HAP-1 (cell line): ENCODE measurements around the gene SLC22A12.

Experiments used
- DNase-seq, 2 experiments: peaks; one replicate each; pipeline ENCODE4 v3.0.0-alpha.2; 2016 to 2020; ENCODE audit warnings: low spot score in 2 of 2
- H3K27me3 ChIP-seq: fragments of 250-450 bp; sonication (Bioruptor Pico); 2 replicates; pipeline ENCODE4 v1.5.1; 2020; ENCODE audit warnings: low read depth, mild to moderate bottlenecking, moderate library complexity
- H3K36me3 ChIP-seq: fragments of 250-450 bp; sonication (Bioruptor Pico); replicated peaks from 2 replicates; pipeline ENCODE4 v1.5.1; 2020; ENCODE audit warnings: mild to moderate bottlenecking
- H3K4me1 ChIP-seq: fragments of 250-450 bp; sonication (Bioruptor Pico); 2 replicates; pipeline ENCODE4 v1.5.1; 2020; ENCODE audit warnings: mild to moderate bottlenecking
- H3K4me3 ChIP-seq: fragments of 250-450 bp; sonication (Bioruptor Pico); 2 replicates; pipeline ENCODE4 v1.5.1; 2020; ENCODE audit warnings: mild to moderate bottlenecking, moderate library complexity
- H3K9me3 ChIP-seq: fragments of 250-450 bp; sonication (Bioruptor Pico); 2 replicates; pipeline ENCODE4 v1.5.1; 2020; ENCODE audit warnings: mild to moderate bottlenecking, moderate library complexity
- in situ Hi-C: fragments of 300-500 bp; cut with MboI; formaldehyde crosslinking; loops from 3 replicates; pipeline ENCODE4 v1.14.3; 2020; ENCODE audit warnings: low sequenced_read_pairs, inconsistent platforms, mixed read lengths

Gene SLC22A12

GRCh38 chr11:64638018-64638665 lies 47.1 kb downstream of the SLC22A12 start:
- Histone ChIP-seq H3K36me3 (no peaks in the 10 kb centered on the region), H3K27me3 (peaks cover 8% of the 10 kb centered on the region), H3K4me1 (peaks cover 4% of the 10 kb centered on the region; the same call in 1 of the 2 replicates), H3K9me3 (no peaks in the 10 kb centered on the region), H3K4me3 (no peak overlapping the region)
- in situ Hi-C loops: no loop called here
- peak in 1 of 2 experiments; percentile 45 for DNase-seq

- Histone ChIP-seq H3K4me1 (peaks cover 4% of the 10 kb centered on the region; the same call in 1 of the 2 replicates), H3K9me3 (no peaks in the 10 kb centered on the region), H3K4me3 (no peak overlapping the region), H3K27me3 (peaks cover 8% of the 10 kb centered on the region), H3K36me3 (no peaks in the 10 kb centered on the region)
- no peak for DNase-seq
- in situ Hi-C loops: no loop called here
Measured at GRCh38 chr11:64638829-64639228, 47.8 kb downstream of the SLC22A12 start.

GRCh38 chr11:64639885-64640284 lies 48.9 kb downstream of the SLC22A12 start:
- H3K9me3 ChIP-seq: no peaks in the 10 kb centered on the region
- no peaks in the 10 kb centered on the region for H3K36me3 ChIP-seq
- H3K27me3 ChIP-seq: peaks cover 11% of the 10 kb centered on the region
- H3K4me3 ChIP-seq: no peak overlapping the region
- H3K4me1 ChIP-seq: peaks cover 9% of the 10 kb centered on the region
- no peak for DNase-seq
- in situ Hi-C loops: no loop called here

GRCh38 chr11:64641596-64642417 lies 50.8 kb downstream of the SLC22A12 start:
- Histone ChIP-seq H3K4me3 (peak overlapping the region; percentile 53), H3K4me1 (peaks cover 9% of the 10 kb centered on the region), H3K36me3 (no peaks in the 10 kb centered on the region), H3K9me3 (no peaks in the 10 kb centered on the region), H3K27me3 (peaks cover 11% of the 10 kb centered on the region)
- in situ Hi-C loops: no loop called here
- no peak for DNase-seq

GRCh38 chr11:64642418-64642735 lies 51.4 kb downstream of the SLC22A12 start:
- H3K4me3 ChIP-seq: peak overlapping the region; percentile 53
- no peaks in the 10 kb centered on the region for H3K36me3 ChIP-seq
- H3K27me3 ChIP-seq: peaks cover 11% of the 10 kb centered on the region
- in situ Hi-C loops: no loop called here
- H3K4me1 ChIP-seq: peaks cover 9% of the 10 kb centered on the region
- no peaks in the 10 kb centered on the region for H3K9me3 ChIP-seq
- DNase-seq: no peak

- no peak for DNase-seq
- Histone ChIP-seq H3K4me3 (peak overlapping the region; percentile 53), H3K36me3 (no peaks in the 10 kb centered on the region), H3K4me1 (peaks cover 9% of the 10 kb centered on the region), H3K27me3 (peaks cover 11% of the 10 kb centered on the region), H3K9me3 (no peaks in the 10 kb centered on the region)
- in situ Hi-C loops: no loop called here
Measured at GRCh38 chr11:64642871-64643255, 51.8 kb downstream of the SLC22A12 start.

GRCh38 chr11:64643256-64643881 lies 52.3 kb downstream of the SLC22A12 start:
- Histone ChIP-seq H3K36me3 (no peaks in the 10 kb centered on the region), H3K4me1 (peaks cover 9% of the 10 kb centered on the region), H3K4me3 (peak overlapping the region; percentile 53), H3K9me3 (no peaks in the 10 kb centered on the region), H3K27me3 (peaks cover 11% of the 10 kb centered on the region)
- in situ Hi-C loops: no loop called here
- DNase-seq: peak; percentile 52 to 84

- H3K4me1 ChIP-seq: peaks cover 9% of the 10 kb centered on the region
Measured at GRCh38 chr11:64643920-64644646, 53.1 kb downstream of the SLC22A12 start.

GRCh38 chr11:64644647-64645275 lies 53.7 kb downstream of the SLC22A12 start:
- in situ Hi-C loops: no loop called here
- H3K9me3 ChIP-seq: no peaks in the 10 kb centered on the region
- peaks cover 9% of the 10 kb centered on the region for H3K4me1 ChIP-seq
- peak in 1 of 2 experiments; percentile 49 for DNase-seq
- peaks cover 11% of the 10 kb centered on the region for H3K27me3 ChIP-seq
- no peaks in the 10 kb centered on the region for H3K36me3 ChIP-seq
- no peak overlapping the region; the same call in 1 of the 2 replicates for H3K4me3 ChIP-seq

More at GRCh38 chr11:64643920-64644646, 53.1 kb downstream of the SLC22A12 start:
- no peak for DNase-seq
- in situ Hi-C loops: no loop called here
- Histone ChIP-seq H3K27me3 (peaks cover 11% of the 10 kb centered on the region), H3K9me3 (no peaks in the 10 kb centered on the region), H3K36me3 (no peaks in the 10 kb centered on the region), H3K4me3 (peak overlapping the region; percentile 53)

GRCh38 chr11:64647019-64647779 lies 56.2 kb downstream of the SLC22A12 start:
- in situ Hi-C loops: no loop called here
- Histone ChIP-seq H3K4me3 (no peak overlapping the region), H3K4me1 (peaks cover 5% of the 10 kb centered on the region), H3K27me3 (peaks cover 6% of the 10 kb centered on the region), H3K9me3 (no peaks in the 10 kb centered on the region), H3K36me3 (no peaks in the 10 kb centered on the region)
- no peak for DNase-seq

- peaks cover 5% of the 10 kb centered on the region for H3K4me1 ChIP-seq
- H3K4me3 ChIP-seq: no peak overlapping the region
- no peak for DNase-seq
Measured at GRCh38 chr11:64648551-64648950, 57.5 kb downstream of the SLC22A12 start.

GRCh38 chr11:64649291-64649697 lies 58.3 kb downstream of the SLC22A12 start:
- Histone ChIP-seq H3K27me3 (no peaks in the 10 kb centered on the region), H3K4me3 (no peak overlapping the region), H3K4me1 (peaks cover under 1% of the 10 kb centered on the region; the same call in 1 of the 2 replicates), H3K9me3 (no peaks in the 10 kb centered on the region), H3K36me3 (no peaks in the 10 kb centered on the region)
- peak; percentile 22 to 55 for DNase-seq
- in situ Hi-C loops: no loop called here

More at GRCh38 chr11:64648551-64648950, 57.5 kb downstream of the SLC22A12 start:
- no peaks in the 10 kb centered on the region for H3K36me3 ChIP-seq
- no peaks in the 10 kb centered on the region for H3K9me3 ChIP-seq
- in situ Hi-C loops: no loop called here
- H3K27me3 ChIP-seq: 0 out of 2 replicates have a peak, but pooled peaks cover 3% of the 10 kb centered on the region
